B cell (primary cell): ENCODE measurements around the gene LEMD3. TPM values are rescaled to one million over a fixed set of nuclear protein-coding genes. Genes with fewer than 3 reads are reported as not detected.

Source experiments
- ATAC-seq: fragments of 200-7000 bp; cut with Tn5 transposase; one replicate; pipeline ENCODE4 v1.10.0; 2021; ENCODE audit warnings: low read depth, mild to moderate bottlenecking, moderate number of reproducible peaks, moderate library complexity
- CTCF ChIA-PET: fragments of 350-600 bp; sonication (Branson Sonifier 250); formaldehyde crosslinking; loops from one replicate; lab custom pipeline; 2021; ENCODE audit warnings: antibody characterized with exemption, inconsistent platforms; lab: Charles Lee
- POLR2A ChIA-PET: fragments of 350-600 bp; sonication (Branson Sonifier 250); formaldehyde crosslinking; loops from one replicate; lab custom pipeline; 2021; ENCODE audit warnings: antibody characterized with exemption; lab: Charles Lee
- DNase-seq: peaks from one replicate; pipeline ENCODE4 v3.0.0; 2013
- H2AFZ ChIP-seq: 2 replicates; pipeline ENCODE4 v1.6.1; 2012; ENCODE audit warnings: mild to moderate bottlenecking, low read depth, low read length; ENCODE audit not compliant: insufficient read depth, poor library complexity, severe bottlenecking
- H3K27ac ChIP-seq, 2 donors: 1 replicate in 1 of 2; 2 replicates in 1 of 2; pipeline ENCODE4 v1.5.1; 2012 to 2013; ENCODE audit warnings: low read length in 2 of 2, mild to moderate bottlenecking in 2 of 2, moderate library complexity in 1 of 2
- H3K27me3 ChIP-seq, 4 experiments: fragments of 200-600 bp in 1 of 4; sonication (generic) in 1 of 4; replicated peaks in 1 of 4; 1 replicate in 2 of 4; 2 replicates in 2 of 4; pipeline versions ENCODE4 v1.6.1 to v1.7.0; 2013 to 2016; ENCODE audit warnings: low read length in 3 of 4, mild to moderate bottlenecking in 2 of 4, mixed read lengths in 1 of 4, moderate library complexity in 1 of 4; ENCODE audit not compliant: insufficient read depth in 4 of 4, control insufficient read depth in 3 of 4; ENCODE audit errors: control extremely low read depth in 1 of 4
- H3K36me3 ChIP-seq, 2 experiments: replicated peaks in 1 of 2; 1 replicate in 1 of 2; 2 replicates in 1 of 2; pipeline versions ENCODE4 v1.6.1 to v1.7.1; 2013; ENCODE audit warnings: low read length in 1 of 2; ENCODE audit not compliant: insufficient read depth in 2 of 2, control insufficient read depth in 1 of 2; ENCODE audit errors: control extremely low read depth in 1 of 2, extremely low read depth in 1 of 2
- H3K4me1 ChIP-seq, 2 donors: fragments of 200-600 bp in 1 of 2; sonication (generic) in 1 of 2; 1 replicate in 1 of 2; 2 replicates in 1 of 2; pipeline versions ENCODE4 v1.5.1 to v1.6.1; 2013 to 2017; ENCODE audit warnings: low read length in 2 of 2; ENCODE audit not compliant: control insufficient read depth in 2 of 2, insufficient read depth in 2 of 2
- H3K4me2 ChIP-seq: replicated peaks from 2 replicates; pipeline ENCODE3; 2012; ENCODE audit warnings: mild to moderate bottlenecking, low read depth, low read length; ENCODE audit not compliant: poor library complexity, severe bottlenecking
- H3K4me3 ChIP-seq, 5 experiments: fragments of 200-600 bp in 1 of 5; sonication (generic) in 1 of 5; 1 replicate in 3 of 5; 2 replicates in 2 of 5; pipeline versions ENCODE4 v1.5.1 to v1.7.0; 2011 to 2016; ENCODE audit warnings: low read length in 4 of 5, mild to moderate bottlenecking in 4 of 5, low read depth in 2 of 5, control low read depth in 1 of 5, moderate library complexity in 1 of 5; ENCODE audit not compliant: insufficient read depth in 1 of 5; ENCODE audit errors: control extremely low read depth in 1 of 5, extremely low read depth in 1 of 5
- H3K79me2 ChIP-seq: fragments of 200-600 bp; sonication (generic); one replicate; pipeline ENCODE4 v1.6.0; 2016; ENCODE audit warnings: low read length; ENCODE audit not compliant: control insufficient read depth, insufficient read depth
- H3K9ac ChIP-seq: fragments of 200-600 bp; sonication (generic); 2 replicates; pipeline ENCODE4 v1.6.1; 2017; ENCODE audit warnings: mild to moderate bottlenecking, low read length, moderate library complexity
- H3K9me3 ChIP-seq, 3 donors: one replicate each; pipeline versions ENCODE4 v1.6.1 to v1.7.1; 2013; ENCODE audit warnings: low read length in 2 of 3; ENCODE audit not compliant: control insufficient read depth in 2 of 3, insufficient read depth in 1 of 3; ENCODE audit errors: control extremely low read depth in 1 of 3
- H4K20me1 ChIP-seq: 2 replicates; pipeline ENCODE4 v1.6.0; 2012; ENCODE audit warnings: mild to moderate bottlenecking, low read length; ENCODE audit not compliant: insufficient read depth, control insufficient read depth, poor library complexity, severe bottlenecking
- H3K27ac Mint-ChIP-seq: one replicate; pipeline ENCODE4 v1.8.0; 2021; ENCODE audit warnings: mixed read lengths
- H3K27me3 Mint-ChIP-seq: one replicate; pipeline ENCODE4 v1.8.0; 2021; ENCODE audit warnings: mixed read lengths
- H3K4me1 Mint-ChIP-seq: one replicate; pipeline ENCODE4 v1.8.0; 2021; ENCODE audit warnings: mixed read lengths
- H3K4me3 Mint-ChIP-seq: one replicate; pipeline ENCODE4 v1.8.0; 2021; ENCODE audit warnings: mixed read lengths
- H3K9me3 Mint-ChIP-seq: one replicate; pipeline ENCODE4 v1.8.0; 2022; ENCODE audit warnings: mixed read lengths; ENCODE audit not compliant: insufficient read depth
- EZH2 ChIP-seq: IDR thresholded peaks from 2 replicates; pipeline ENCODE4 v1.6.1; 2012; ENCODE audit warnings: borderline replicate concordance, low read depth, mild to moderate bottlenecking, moderate library complexity, low read length; ENCODE audit not compliant: insufficient read depth, poor library complexity, severe bottlenecking
- WGBS: methylation state at CpG from one replicate; pipeline ENCODE4 v1.1.5; 2013; ENCODE audit warnings: missing lambda C conversion rate; ENCODE audit not compliant: insufficient coverage; 5-methylcytosine and 5-hydroxymethylcytosine counted together
- intact Hi-C: fragments of 100-400 bp; cut with micrococcal nuclease; formaldehyde crosslinking; loops from one replicate; pipeline ENCODE4 v1.10.0; 2022
- polyA plus RNA-seq: library from polyadenylated mRNA; depleted of rRNA; stranded (reverse); fragments of >200 nt; gene quantifications from 2 replicates; pipeline ENCODE4 v1.2.3, GENCODE V29; 2012
- total RNA-seq, 2 donors: library from RNA; stranded (reverse); fragments of 120-200 nt in 1 of 2; gene quantifications; 1 replicate in 1 of 2; 2 replicates in 1 of 2; pipeline versions ENCODE4 v1.2.3 to v1.2.4, GENCODE V29; 2013 to 2022
- TF ChIP-seq, protein P1 (sequence below): fragments of 200-600 bp; IDR thresholded peaks from one replicate; pipeline ENCODE4 v1.8.0; 2022; ENCODE audit warnings: antibody characterized with exemption, mild to moderate bottlenecking

The LEMD3 gene
- total and polyA plus RNA-seq, 2 donors (not counting 1 experiment from before 2014, with no cell fraction given) = 19.4 to 71.8 TPM

DNA sequence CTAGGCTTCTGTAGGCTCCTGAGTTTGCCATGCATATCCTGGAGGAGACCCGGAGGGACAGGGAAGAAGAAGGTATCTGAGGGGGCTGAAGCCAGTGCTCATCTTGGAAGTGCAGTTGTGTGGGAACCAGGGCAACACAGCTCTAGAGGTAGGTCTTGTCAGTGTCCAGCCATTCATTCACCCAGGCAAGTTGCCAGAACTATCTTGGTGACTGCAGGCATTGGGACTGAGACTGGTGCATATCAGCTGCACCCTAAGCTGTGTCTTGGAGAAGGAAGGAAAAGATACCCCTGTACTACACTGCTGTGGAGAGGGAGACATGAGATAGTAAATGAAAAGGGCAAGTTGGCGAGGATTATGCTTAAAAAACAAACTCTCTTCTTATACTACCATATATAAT lies 43.4 kb upstream of the LEMD3 start:
- no peak overlapping the region for H3K9ac ChIP-seq
- H2AFZ ChIP-seq = no peak overlapping the region
- H3K4me1 ChIP-seq = peaks cover 7 to 12% of the 10 kb centered on the region in 2 donors
- peaks cover 22% of the 10 kb centered on the region for H3K27me3 Mint-ChIP-seq
- intact Hi-C loops = no loop called here
- H3K27ac Mint-ChIP-seq = no peak overlapping the region
- H3K27ac ChIP-seq = no peak overlapping the region
- ChIA-PET CTCF (no interaction called here), POLR2A (no interaction called here)
- H3K27me3 ChIP-seq = peaks cover 0 to 25% (median 20%) of the 10 kb centered on the region in 4 experiments
- H3K9me3 ChIP-seq = peaks cover 0 to 9% (median 0%) of the 10 kb centered on the region in 3 donors
- no peaks in the 10 kb centered on the region for H3K79me2 ChIP-seq
- H4K20me1 ChIP-seq = no peaks in the 10 kb centered on the region
- no peaks in the 10 kb centered on the region for H3K9me3 Mint-ChIP-seq
- WGBS = 82% methylated on average over 1 of the region's 2 CpGs
- no peaks in the 10 kb centered on the region for H3K36me3 ChIP-seq
- ATAC-seq (no peak), DNase-seq (no peak)
- H3K4me2 ChIP-seq = no peak overlapping the region
- no peak overlapping the region for H3K4me3 Mint-ChIP-seq
- no peak for TF ChIP-seq EZH2
- TF ChIP-seq, protein P1, sequence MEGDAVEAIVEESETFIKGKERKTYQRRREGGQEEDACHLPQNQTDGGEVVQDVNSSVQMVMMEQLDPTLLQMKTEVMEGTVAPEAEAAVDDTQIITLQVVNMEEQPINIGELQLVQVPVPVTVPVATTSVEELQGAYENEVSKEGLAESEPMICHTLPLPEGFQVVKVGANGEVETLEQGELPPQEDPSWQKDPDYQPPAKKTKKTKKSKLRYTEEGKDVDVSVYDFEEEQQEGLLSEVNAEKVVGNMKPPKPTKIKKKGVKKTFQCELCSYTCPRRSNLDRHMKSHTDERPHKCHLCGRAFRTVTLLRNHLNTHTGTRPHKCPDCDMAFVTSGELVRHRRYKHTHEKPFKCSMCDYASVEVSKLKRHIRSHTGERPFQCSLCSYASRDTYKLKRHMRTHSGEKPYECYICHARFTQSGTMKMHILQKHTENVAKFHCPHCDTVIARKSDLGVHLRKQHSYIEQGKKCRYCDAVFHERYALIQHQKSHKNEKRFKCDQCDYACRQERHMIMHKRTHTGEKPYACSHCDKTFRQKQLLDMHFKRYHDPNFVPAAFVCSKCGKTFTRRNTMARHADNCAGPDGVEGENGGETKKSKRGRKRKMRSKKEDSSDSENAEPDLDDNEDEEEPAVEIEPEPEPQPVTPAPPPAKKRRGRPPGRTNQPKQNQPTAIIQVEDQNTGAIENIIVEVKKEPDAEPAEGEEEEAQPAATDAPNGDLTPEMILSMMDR = no peak
- H3K4me1 Mint-ChIP-seq = peaks cover 10% of the 10 kb centered on the region
- no peak overlapping the region for H3K4me3 ChIP-seq

DNA sequence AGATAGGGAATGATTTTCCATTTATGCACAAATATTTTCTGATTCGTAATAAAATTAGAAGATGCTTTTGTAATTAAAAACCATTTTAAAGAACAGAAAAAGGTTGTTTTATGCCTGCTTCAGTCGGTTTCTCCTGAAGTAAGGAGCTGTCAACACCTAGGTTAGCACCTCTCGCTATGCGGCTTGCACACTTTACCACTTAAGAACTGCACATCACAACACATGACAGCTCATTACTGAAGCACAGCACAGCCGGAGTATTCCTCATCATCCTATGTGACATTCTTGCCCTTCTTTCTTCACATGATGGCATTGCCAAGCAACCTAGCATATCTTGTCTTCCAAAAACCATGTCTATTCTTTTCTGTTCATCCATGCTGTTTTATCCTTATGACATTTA lies 42.9 kb upstream of the LEMD3 start:
- Histone ChIP-seq H3K79me2 (no peaks in the 10 kb centered on the region), H3K36me3 (no peaks in the 10 kb centered on the region), H3K4me1 (peaks cover 3 to 7% of the 10 kb centered on the region in 2 donors), H3K27me3 (peaks cover 0 to 24% (median 17%) of the 10 kb centered on the region in 4 experiments), H3K4me3 (no peak overlapping the region), H3K9me3 (peaks cover 0 to 6% (median 0%) of the 10 kb centered on the region in 3 donors), H2AFZ (no peak overlapping the region), H4K20me1 (no peaks in the 10 kb centered on the region), H3K9ac (no peak overlapping the region), H3K4me2 (no peak overlapping the region), H3K27ac (no peak overlapping the region)
- ChIA-PET CTCF (no interaction called here), POLR2A (no interaction called here)
- ATAC-seq = no peak
- H3K4me3 Mint-ChIP-seq = no peak overlapping the region
- 92% methylated on average over 4 of the region's 5 CpGs for WGBS
- intact Hi-C loops = no loop called here
- no peak for DNase-seq
- no peaks in the 10 kb centered on the region for H3K9me3 Mint-ChIP-seq
- TF ChIP-seq EZH2 = no peak
- TF ChIP-seq, protein P1 = no peak
- peaks cover 6% of the 10 kb centered on the region for H3K4me1 Mint-ChIP-seq
- no peak overlapping the region for H3K27ac Mint-ChIP-seq
- H3K27me3 Mint-ChIP-seq = peaks cover 24% of the 10 kb centered on the region
